Activated CD8-positive, alpha-beta memory T cell treated with anti-CD3 and anti-CD28 coated beads for 24 hours (primary cell): ENCODE measurements around the gene SLC6A3.
A peak's percentile ranks its signal among the peaks of the same experiment; 100 is the strongest.
"Not testable (repeated sequence)": the region's sequence is repeated elsewhere in the genome, so short reads cannot be mapped to it uniquely, and the experiment has no call there.

ENCODE experiments used
- DNase-seq: peaks from one replicate; pipeline ENCODE4 v3.0.0-alpha.2; 2020

The SLC6A3 gene

GRCh38 chr5:1439388-1440097, 5.7 kb downstream of the SLC6A3 start:
- DNase-seq = peak; percentile 44

- DNase-seq = peak; percentile 19
Observed at GRCh38 chr5:1438871-1439270, 6.4 kb downstream of the SLC6A3 start.

- DNase-seq = peak; percentile 26
Observed at GRCh38 chr5:1437876-1438559, 7.2 kb downstream of the SLC6A3 start.

- DNase-seq = peak; percentile 30
Observed at GRCh38 chr5:1437226-1437829, 7.9 kb downstream of the SLC6A3 start.

- no peak for DNase-seq
Observed at GRCh38 chr5:1436681-1437080, 8.6 kb downstream of the SLC6A3 start.

GRCh38 chr5:1436036-1436435, 9.2 kb downstream of the SLC6A3 start:
- peak; percentile 37 for DNase-seq

- peak; percentile 38 for DNase-seq
Observed at GRCh38 chr5:1435369-1435768, 9.9 kb downstream of the SLC6A3 start.

- peak; percentile 41 for DNase-seq
Observed at GRCh38 chr5:1432296-1432695, 12.9 kb downstream of the SLC6A3 start.

- DNase-seq = peak; percentile 45
Observed at GRCh38 chr5:1431896-1432295, 13.3 kb downstream of the SLC6A3 start.

- no peak for DNase-seq
Observed at GRCh38 chr5:1431021-1431811, 14.0 kb downstream of the SLC6A3 start.

- no peak for DNase-seq
Observed at GRCh38 chr5:1430121-1430795, 15.0 kb downstream of the SLC6A3 start.

- DNase-seq = no peak
Observed at GRCh38 chr5:1429496-1429895, 15.7 kb downstream of the SLC6A3 start.

GRCh38 chr5:1429066-1429465, 16.2 kb downstream of the SLC6A3 start:
- DNase-seq = no peak

- no peak for DNase-seq
Observed at GRCh38 chr5:1428107-1428506, 17.1 kb downstream of the SLC6A3 start.

- no peak for DNase-seq
Observed at GRCh38 chr5:1424716-1425115, 20.5 kb downstream of the SLC6A3 start.

GRCh38 chr5:1423901-1424603, 21.2 kb downstream of the SLC6A3 start:
- DNase-seq = no peak

- DNase-seq = not testable (repeated sequence)
Observed at GRCh38 chr5:1422522-1422921, 22.7 kb downstream of the SLC6A3 start.

GRCh38 chr5:1421521-1422341, 23.5 kb downstream of the SLC6A3 start:
- no peak for DNase-seq

- no peak for DNase-seq
Observed at GRCh38 chr5:1420211-1421195, 24.7 kb downstream of the SLC6A3 start.
